SK-N-MC (cell line): ENCODE results near the gene PRR5L.

Source experiments
- DNase-seq: peaks from one replicate; pipeline ENCODE4 v3.0.0-alpha.2; 2011; ENCODE audit warnings: low read depth, low spot score
- H3K27ac ChIP-seq: fragments of 200-600 bp; sonication (generic); 2 replicates; pipeline ENCODE4 v1.5.1; 2016; ENCODE audit warnings: mixed run types
- H3K36me3 ChIP-seq: fragments of 200-600 bp; sonication (generic); 2 replicates; pipeline ENCODE4 v1.6.1; 2017; ENCODE audit warnings: antibody characterized with exemption, low read length, mixed read lengths; ENCODE audit not compliant: insufficient read depth
- H3K4me3 ChIP-seq: fragments of 200-600 bp; sonication (generic); 2 replicates; pipeline ENCODE4 v1.5.1; 2016
- H3K9ac ChIP-seq: fragments of 200-600 bp; sonication (generic); 2 replicates; pipeline ENCODE4 v1.8.0; 2017; ENCODE audit warnings: mixed run types, mixed read lengths; ENCODE audit not compliant: insufficient read length
- H3K9me3 ChIP-seq: fragments of 200-600 bp; sonication (generic); 2 replicates; pipeline ENCODE4 v1.6.1; 2017; ENCODE audit warnings: low read depth, mild to moderate bottlenecking, antibody characterized with exemption, low read length, moderate library complexity, mixed read lengths
- EZH2 ChIP-seq: fragments of 200-600 bp; sonication (generic); IDR thresholded peaks from one replicate; pipeline ENCODE4 v1.6.1; 2017; ENCODE audit warnings: antibody characterized with exemption
- FOXP2 ChIP-seq: optimal IDR thresholded peaks from 2 replicates; pipeline ENCODE3; 2011; ENCODE audit warnings: mild to moderate bottlenecking, moderate library complexity; ENCODE audit not compliant: insufficient read depth; ENCODE audit errors: extremely low read length, control extremely low read depth
- POLR2AphosphoS5 ChIP-seq: IDR thresholded peaks from 2 replicates; pipeline ENCODE4 v1.6.1; 2012; ENCODE audit warnings: mild to moderate bottlenecking, low read depth, low read length, borderline replicate concordance

PRR5L gene

DNA sequence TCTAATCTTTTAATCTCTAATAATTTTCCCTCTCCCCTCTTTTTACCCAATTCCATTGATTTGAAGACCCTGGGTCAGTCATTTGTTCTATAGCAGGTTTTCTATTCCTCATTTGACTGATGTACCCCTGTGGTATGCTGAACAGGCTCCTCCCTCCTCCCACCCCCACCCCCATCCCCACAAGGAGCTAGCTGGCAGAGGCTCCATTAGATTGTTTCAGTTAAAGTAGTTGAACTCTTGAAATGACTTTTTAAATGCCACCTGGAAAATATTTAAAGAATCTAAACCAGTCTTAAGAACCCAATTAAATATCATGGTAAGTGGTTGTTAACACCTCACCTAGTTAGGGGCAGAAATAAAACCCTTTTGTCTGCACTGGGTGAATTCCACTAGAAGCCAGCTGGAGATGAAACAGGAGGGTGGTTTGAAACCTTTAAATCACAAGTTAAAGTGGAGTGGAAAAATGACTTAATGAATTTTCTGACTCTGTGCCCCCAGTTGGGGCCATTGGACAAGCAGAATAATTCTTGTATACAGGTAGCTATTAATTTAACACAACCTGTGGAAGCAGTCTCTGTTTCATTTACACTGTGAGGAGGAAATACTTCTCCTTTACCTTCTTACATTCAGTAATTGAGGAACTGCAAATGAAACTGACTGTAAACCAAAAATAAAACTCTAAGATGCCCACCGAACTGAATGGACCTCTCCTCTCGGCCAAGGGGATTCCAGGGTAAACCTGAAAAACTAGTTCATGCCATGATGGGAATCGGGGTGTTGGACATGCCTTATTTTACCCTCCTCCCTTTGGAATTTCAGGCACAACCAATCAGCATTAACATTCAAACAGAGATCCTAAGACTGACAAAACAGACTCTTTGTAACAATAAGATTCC is 30.7 kb downstream of the PRR5L start:
- no peak for DNase-seq
- TF ChIP-seq POLR2AphosphoS5 (no peak), FOXP2 (no peak), EZH2 (no peak)
- Histone ChIP-seq H3K27ac (no peak overlapping the region), H3K9ac (no peak overlapping the region), H3K4me3 (no peak overlapping the region), H3K9me3 (no peaks in the 10 kb centered on the region), H3K36me3 (no peaks in the 10 kb centered on the region)

DNA sequence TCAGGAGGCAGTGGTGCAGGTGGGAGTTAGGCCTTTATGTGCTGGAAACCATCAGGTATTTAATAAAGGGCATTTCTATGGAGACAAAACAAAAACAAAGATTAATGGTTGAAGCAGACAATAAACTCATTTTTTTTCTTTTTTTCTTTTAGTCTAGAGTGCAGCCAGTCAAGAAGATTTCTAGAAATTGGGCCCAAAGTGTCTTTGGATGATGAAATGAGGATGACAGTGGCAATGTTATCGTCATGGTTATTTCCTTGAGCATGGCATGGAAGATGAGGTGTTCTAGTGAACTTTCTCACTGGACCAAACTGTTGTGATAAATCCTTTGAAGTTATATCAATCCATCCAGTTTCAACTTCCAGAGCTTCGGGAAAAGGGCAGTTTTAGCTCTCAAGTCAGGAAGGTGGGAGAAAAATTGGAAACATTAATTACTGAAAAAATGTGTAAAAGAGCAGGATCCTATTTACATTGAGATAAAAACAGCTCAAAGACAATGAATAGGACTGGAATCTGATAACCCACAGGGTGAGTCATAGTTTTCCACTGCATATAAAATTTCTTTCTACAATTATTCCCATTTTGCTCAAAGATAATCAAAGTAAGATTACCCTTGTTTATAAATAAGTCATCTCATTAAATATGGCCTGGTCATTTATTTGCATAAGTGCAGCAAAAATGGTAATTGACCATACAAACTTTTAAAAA is 33.0 kb downstream of the PRR5L start:
- no peaks in the 10 kb centered on the region for H3K36me3 ChIP-seq
- H3K27ac ChIP-seq: no peak overlapping the region
- no peak for TF ChIP-seq POLR2AphosphoS5
- no peak for DNase-seq
- no peak overlapping the region for H3K4me3 ChIP-seq
- H3K9me3 ChIP-seq: no peaks in the 10 kb centered on the region
- no peak overlapping the region for H3K9ac ChIP-seq

DNA sequence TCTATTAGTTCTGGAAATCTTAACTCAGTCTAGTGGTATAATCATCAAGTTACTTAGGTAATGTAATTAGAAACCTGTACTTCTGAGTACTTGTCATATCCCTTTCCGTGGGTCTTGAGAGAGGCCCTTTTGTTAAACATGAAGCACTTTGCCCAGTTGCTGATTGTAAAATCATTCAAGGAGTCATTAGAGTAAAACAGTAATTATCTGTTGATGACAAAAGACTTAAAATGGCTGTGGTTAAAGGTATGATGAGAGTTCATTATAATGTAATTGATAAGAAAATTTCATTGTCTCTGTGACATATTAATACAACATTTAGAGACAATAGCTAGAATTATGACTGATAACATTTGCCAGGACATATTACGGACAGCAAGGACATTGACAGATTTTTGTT is 34.3 kb downstream of the PRR5L start:
- no peak overlapping the region for H3K9ac ChIP-seq
- TF ChIP-seq POLR2AphosphoS5: no peak
- no peak for TF ChIP-seq FOXP2
- TF ChIP-seq EZH2: no peak
- no peaks in the 10 kb centered on the region for H3K36me3 ChIP-seq
- no peak overlapping the region for H3K4me3 ChIP-seq
- no peaks in the 10 kb centered on the region for H3K9me3 ChIP-seq
- H3K27ac ChIP-seq: no peak overlapping the region
- no peak for DNase-seq

DNA sequence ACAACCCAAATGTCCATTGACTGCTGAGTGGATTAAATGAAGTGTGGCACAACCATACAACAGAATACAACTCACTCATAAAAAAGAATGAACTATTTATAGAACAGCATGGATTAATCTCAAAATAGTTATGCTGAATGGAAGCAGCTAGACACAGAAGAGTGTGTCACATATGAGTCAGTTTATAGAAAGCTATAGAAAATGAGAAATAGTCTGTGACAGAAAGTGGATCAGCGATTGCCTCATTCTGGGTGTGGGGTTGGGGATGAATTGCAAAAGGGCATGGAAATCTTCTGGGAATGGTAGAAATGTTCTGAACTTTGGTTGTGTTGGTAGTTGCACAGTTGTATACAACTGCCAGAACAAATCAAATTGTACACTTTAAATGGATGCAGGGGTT is 37.4 kb downstream of the PRR5L start:
- no peak for DNase-seq
- no peak for TF ChIP-seq FOXP2
- no peak for TF ChIP-seq POLR2AphosphoS5
- TF ChIP-seq EZH2: no peak

GRCh38 chr11:36333897-36334296 is 37.8 kb downstream of the PRR5L start:
- TF ChIP-seq EZH2: no peak
- no peak for TF ChIP-seq POLR2AphosphoS5
- no peak for TF ChIP-seq FOXP2
- Histone ChIP-seq H3K9me3 (no peaks in the 10 kb centered on the region), H3K9ac (no peak overlapping the region), H3K4me3 (no peak overlapping the region), H3K36me3 (no peaks in the 10 kb centered on the region), H3K27ac (no peak overlapping the region)
- DNase-seq: no peak

More for the DNA sequence above, 37.4 kb downstream of the PRR5L start:
- H3K9ac ChIP-seq: no peak overlapping the region
- no peak overlapping the region for H3K27ac ChIP-seq
- no peak overlapping the region for H3K4me3 ChIP-seq
- no peaks in the 10 kb centered on the region for H3K9me3 ChIP-seq
- H3K36me3 ChIP-seq: no peaks in the 10 kb centered on the region

DNA sequence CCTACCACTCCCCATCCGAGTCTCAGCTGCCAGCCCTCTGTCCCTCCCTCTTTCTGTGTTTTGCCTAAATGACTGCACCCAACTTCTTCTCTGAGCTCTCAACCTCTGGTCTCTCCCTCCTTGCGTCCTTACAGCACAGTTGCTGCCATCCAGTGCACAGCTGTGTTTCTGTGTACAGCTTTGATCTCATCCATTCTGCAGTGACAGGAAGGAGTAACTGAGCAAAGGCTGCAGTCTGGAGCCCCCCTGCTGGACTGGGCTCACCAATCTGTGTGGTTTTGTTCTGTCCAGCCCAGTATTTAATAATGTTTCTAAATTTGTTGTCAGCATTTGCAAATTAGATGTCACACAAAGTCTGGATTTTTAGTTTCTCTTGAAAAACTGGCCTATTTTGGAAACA is 43.8 kb downstream of the PRR5L start:
- no peaks in the 10 kb centered on the region for H3K9me3 ChIP-seq
- no peak overlapping the region for H3K4me3 ChIP-seq
- TF ChIP-seq FOXP2 (no peak), POLR2AphosphoS5 (no peak), EZH2 (no peak)
- no peak overlapping the region for H3K27ac ChIP-seq
- H3K9ac ChIP-seq: no peak overlapping the region
- H3K36me3 ChIP-seq: no peaks in the 10 kb centered on the region
- no peak for DNase-seq

- no peaks in the 10 kb centered on the region for H3K9me3 ChIP-seq
- no peak for DNase-seq
- no peaks in the 10 kb centered on the region for H3K36me3 ChIP-seq
- no peak overlapping the region for H3K27ac ChIP-seq
- no peak overlapping the region for H3K4me3 ChIP-seq
- TF ChIP-seq POLR2AphosphoS5 (no peak), EZH2 (no peak), FOXP2 (no peak)
- no peak overlapping the region for H3K9ac ChIP-seq
Observed at GRCh38 chr11:36340897-36341296, 44.8 kb downstream of the PRR5L start.

DNA sequence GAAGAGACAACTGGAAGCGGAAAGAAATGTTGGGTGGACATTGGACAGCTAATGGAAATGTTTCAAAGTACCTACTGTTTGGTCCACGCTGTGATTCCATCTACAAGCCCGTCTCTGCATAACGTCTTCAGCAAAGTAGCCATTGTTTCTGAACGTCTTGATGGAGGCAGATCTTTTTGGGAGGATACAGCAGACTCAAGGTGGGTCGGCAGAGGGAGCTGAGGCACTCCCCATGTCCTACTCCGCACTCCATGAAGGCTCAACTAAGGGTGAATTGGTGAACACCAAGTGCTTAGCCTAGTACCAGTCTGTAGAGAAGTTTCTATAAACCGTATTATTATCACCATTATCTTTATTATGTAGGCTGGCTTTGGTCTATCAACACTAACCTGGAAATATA is 45.8 kb downstream of the PRR5L start:
- no peak overlapping the region for H3K9ac ChIP-seq
- no peak overlapping the region for H3K4me3 ChIP-seq
- TF ChIP-seq POLR2AphosphoS5 (no peak), EZH2 (no peak), FOXP2 (no peak)
- no peak for DNase-seq
- no peak overlapping the region for H3K27ac ChIP-seq
- H3K9me3 ChIP-seq: no peaks in the 10 kb centered on the region
- H3K36me3 ChIP-seq: no peaks in the 10 kb centered on the region

DNA sequence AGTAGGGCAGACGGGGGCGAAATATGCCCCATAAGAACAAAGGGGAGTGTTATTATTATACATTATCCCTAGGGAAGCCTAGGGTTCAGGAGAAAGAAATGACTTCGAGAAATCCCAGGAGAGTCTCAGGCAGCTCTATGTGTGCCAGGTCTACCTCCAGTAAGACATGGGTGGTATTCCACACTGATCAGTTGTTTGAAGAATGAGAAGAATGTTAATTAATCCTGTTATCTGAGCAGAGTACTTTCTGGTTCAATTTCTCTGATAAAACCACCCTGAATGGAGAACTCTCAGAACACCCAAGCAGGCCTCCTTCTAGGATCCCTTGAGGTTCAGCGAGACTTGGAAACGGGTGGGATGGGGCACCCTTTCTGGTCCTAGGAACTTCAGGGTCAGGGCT is 46.2 kb downstream of the PRR5L start:
- no peak overlapping the region for H3K4me3 ChIP-seq
- H3K9me3 ChIP-seq: no peaks in the 10 kb centered on the region
- no peak for DNase-seq
- TF ChIP-seq FOXP2: no peak
- no peak for TF ChIP-seq POLR2AphosphoS5
- no peak for TF ChIP-seq EZH2
- H3K9ac ChIP-seq: no peak overlapping the region
- H3K27ac ChIP-seq: no peak overlapping the region
- no peaks in the 10 kb centered on the region for H3K36me3 ChIP-seq
